RPMI8226 (cell line): Measurements from ENCODE around the gene RGPD8.
"Not testable (repeated sequence)": the region's sequence is repeated elsewhere in the genome, so short reads cannot be mapped to it uniquely, and the experiment has no call there.

ENCODE experiments used
- DNase-seq: peaks from one replicate; pipeline ENCODE4 v3.0.0-alpha.2; 2015

RGPD8 gene

DNA sequence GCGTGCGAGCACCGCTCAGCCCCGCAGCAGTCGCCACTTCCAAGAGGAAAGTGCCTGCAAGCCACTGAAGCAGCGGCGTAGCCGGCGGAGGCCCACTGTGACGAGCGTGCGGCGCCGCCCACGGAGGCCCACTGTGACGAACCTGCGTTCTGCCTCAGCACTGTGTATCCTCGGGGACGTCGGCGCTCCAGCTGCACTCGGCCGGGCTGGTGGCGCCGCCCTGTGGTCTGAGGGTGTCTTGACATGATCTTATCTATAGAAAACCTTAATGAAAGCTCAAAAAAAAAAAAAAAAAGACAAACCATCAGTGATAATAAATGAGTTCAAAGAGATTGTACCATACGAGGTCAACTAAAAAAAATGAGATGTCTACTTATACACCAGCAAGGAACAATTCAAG lies at the start of gene RGPD8:
Gene RGPD8 (minus strand): TSS at position 166 of the 400 bp plus-strand sequence. CDS start 192 bp downstream, outside the sequence.
- DNase-seq = peak; percentile 73

DNA sequence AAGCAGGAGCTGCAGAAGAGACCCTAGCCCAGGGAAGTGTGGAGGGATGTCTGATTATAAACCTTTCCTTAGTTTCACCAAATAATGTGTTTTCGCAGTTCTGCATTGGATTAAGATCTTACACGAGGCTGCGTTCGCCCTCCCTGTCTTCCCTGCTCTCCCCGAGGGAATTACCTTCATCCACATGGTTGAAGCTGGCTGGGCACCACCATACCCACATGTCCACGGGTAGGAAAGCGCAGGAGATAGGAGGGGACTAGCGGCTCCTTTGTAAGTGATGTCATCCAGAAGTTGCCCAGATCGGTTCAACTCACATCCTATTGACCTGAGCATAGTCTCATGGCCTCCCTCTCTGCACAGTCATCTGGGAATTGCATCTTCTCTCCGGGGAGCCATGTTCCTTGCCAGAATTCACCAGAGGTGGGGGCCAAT lies 49.6 kb upstream of the RGPD8 start:
- peak; percentile 11 for DNase-seq

GRCh38 chr2:112482309-112483041 lies 49.0 kb upstream of the RGPD8 start:
- peak; percentile 38 for DNase-seq

GRCh38 chr2:112481528-112482233 lies 48.2 kb upstream of the RGPD8 start, which contains the start of gene TTL:
TTL (plus strand) TSS chr2:112482156; CDS start chr2:112482345, 189 bp downstream.
- peak; percentile 83 for DNase-seq

GRCh38 chr2:112481050-112481527 lies 47.6 kb upstream of the RGPD8 start:
- peak; percentile 90 for DNase-seq

DNA sequence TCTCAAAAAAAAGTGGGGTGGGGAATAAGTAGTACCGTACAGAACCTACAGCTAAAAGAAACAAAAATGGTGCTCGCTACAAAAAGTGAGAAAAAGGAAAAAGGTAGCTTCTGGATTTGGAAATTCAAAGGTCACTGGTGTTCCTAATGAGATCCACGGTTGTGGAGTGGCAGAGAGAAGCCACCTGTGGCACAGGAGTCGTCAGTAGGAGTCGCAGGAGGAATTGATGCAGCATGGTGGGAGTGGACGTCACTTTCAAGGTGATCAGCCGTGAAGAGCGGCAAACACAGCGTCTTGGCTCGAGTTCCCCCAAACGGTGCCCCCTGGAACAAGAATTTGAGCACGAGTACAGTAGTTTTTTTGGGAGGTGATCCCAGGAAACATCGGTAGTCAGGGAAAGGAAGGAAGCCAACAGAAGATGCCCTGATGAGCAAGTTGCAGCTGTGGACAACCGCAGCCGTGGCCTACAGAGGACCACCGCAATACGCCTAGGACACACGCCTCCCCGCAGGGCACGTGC lies 47.1 kb upstream of the RGPD8 start:
- DNase-seq = peak; percentile 53

- no peak for DNase-seq
These were observed 43.0 kb upstream of the RGPD8 start for GRCh38 chr2:112476434-112476833.

- no peak for DNase-seq
These were observed 41.5 kb upstream of the RGPD8 start for GRCh38 chr2:112474844-112475486.

DNA sequence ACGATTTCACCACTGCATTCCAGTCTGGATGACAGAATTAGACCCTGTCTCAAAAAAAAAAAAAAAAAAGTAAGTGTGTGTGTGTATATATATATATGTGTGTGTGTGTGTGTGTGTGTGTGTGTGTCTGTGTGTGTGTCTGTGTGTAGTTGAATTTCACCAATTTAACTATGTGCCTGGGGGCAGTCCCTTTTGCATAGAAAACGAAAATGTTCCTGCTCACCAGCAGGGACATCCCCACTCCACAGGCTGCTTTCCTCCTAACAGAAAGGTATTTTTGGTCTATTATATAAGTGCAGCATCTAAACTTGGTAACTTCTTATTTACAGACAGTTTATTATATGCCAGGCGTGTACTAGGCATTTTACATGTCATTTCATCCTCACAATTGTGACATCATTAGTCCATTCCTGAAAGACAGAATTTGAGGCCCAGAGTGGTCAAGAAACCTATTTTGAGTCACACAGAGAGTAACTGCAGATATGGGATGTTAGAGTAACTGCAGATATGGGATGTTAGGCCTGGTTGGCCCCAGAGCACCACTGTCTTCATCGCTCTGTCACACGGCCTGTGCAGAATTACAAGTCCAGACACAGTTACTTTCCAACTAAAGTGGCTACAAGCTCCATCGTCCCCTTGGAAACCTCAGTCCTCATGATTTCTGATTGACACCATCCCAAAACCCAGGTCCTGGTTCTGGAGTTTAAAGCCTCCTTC lies 39.3 kb upstream of the RGPD8 start:
- DNase-seq = no peak

- DNase-seq = no peak
These were observed 31.9 kb upstream of the RGPD8 start for GRCh38 chr2:112465382-112465781.

- no peak for DNase-seq
These were observed 29.8 kb upstream of the RGPD8 start for GRCh38 chr2:112463256-112463655.

DNA sequence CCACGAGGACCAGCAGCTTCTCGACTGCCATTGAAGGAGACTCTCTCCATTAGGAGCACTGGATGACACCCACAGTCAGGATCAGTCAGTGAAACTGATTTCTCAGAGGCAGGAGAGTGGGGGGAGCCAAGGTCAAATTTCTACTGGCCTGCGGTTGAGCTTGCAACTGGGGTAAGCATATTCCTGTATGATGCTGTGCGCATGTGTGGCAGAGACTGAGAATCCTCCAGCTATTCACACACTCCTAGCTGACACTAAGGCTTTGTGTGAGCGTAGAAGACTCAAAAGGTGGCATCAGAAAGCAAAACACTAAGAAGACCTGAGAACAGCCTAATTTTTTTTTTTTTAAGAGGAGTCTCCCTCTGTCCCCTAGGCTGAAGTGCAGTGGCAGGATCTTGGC lies 28.7 kb upstream of the RGPD8 start:
- DNase-seq = no peak

DNA sequence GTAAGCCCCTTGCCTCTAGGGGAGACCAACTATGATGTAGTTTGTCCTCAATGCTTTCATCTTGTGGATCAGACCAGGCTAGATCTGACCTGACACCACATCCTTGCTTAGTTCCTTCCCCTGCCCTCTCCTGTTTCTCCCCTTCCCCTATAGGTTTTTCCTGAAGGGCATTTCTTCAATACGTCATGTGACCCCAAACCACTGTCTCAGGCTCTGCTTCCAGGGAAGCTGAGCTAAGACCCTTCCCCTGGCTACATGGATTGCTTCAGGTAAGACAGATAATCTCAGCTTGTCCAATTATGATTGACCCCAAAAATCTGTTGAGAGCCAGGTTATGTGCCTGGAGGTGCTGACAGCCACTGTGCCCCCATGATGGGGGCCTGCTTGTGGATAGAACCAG lies 25.9 kb upstream of the RGPD8 start:
- no peak for DNase-seq

GRCh38 chr2:112454586-112454985 lies 21.1 kb upstream of the RGPD8 start:
- DNase-seq = no peak

DNA sequence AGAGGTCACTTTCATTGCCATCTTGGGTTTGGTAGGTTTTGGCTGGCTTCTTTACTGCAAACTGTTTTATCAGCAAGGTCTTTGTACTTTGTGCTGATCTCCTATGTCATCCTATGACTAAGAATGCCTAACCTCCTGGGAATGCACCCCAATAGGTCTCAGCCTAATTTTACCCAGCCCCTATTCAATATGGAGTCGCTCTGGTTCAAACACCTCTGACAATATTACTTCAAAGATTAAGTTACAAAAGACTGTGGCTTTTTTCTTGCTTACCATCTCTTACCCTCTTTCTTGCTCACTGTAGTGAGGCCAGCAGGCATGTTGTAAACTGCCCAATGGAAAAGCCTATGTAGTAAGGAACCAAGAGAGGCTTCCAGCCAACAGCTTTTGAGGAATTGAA lies 17.9 kb upstream of the RGPD8 start:
- no peak for DNase-seq

DNA sequence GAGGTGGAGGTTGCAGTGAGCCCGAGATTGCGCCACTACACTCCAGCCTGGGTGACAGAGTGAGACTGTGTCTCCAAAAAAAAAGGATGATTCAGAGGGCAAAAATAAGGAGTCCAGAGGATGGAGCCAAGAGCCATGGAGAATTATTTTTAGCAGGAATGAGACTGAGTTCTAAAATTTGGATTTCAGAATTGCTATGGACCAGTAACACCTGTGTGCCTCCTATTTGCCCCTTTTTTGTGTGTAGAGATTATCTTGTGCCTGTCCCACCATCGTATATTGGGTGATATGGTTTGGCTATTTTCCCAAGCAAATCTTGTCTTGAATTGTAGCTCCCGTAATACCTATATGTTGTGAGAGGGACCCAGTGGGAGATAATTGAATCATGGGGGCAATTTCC lies 16.4 kb upstream of the RGPD8 start:
- no peak for DNase-seq

GRCh38 chr2:112444256-112444655 lies 10.8 kb upstream of the RGPD8 start:
- DNase-seq = not testable (repeated sequence)

DNA sequence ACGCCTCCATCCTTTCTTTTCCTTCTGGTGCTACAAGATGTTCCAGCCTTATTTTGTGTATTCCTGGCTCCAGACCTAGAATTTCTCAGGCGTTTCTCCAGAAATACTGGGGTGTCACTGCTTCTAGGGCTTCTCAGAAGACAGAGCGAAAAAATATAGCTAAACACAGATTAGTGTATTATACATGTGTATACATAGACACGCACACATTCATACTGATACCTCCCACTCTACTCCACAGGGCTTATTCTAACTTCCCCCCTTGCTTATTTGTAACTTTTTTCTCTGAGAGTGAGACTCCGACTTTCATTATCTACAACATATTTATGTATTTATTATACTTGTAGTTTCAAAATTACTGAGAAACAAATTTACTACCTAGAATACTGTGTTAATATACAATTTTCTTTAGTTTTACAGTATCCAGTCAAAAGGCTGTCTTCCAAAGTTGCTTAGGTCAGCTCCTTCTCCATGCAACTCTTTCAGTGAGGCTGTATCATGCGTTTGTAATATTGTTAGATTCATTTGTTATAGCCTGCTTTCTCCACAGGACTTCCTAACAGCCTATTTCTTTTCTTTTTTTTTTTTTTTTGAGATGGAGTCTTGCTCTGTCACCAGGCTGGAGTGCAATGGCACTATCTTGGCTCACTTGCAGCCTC lies 5.3 kb upstream of the RGPD8 start:
- not testable (repeated sequence) for DNase-seq

DNA sequence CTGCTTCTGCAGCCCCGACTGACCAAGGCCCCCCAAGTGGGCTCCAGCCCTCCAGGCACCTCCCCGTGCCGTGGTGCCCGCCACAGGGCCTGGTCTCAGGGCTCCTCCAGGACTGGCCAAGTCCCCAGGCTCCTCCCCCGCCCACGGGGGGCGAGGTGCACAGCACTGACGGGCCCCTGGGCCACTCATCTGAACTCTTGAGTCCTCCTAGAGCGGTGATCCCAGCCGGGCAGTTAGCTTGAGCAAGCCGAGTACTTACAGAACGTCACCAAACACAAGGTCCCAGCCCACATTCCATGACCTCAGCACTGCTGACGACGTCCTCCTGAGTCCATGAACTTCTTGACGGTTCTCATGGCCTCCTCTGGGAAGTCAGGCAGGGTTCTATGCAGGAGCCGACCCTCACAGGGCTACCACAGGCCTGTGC lies 4.0 kb upstream of the RGPD8 start:
- not testable (repeated sequence) for DNase-seq

- DNase-seq = not testable (repeated sequence)
These were observed 3.5 kb upstream of the RGPD8 start for GRCh38 chr2:112436993-112437392.

GRCh38 chr2:112435716-112436431 lies 2.4 kb upstream of the RGPD8 start:
- not testable (repeated sequence) for DNase-seq
